IMR-90 (cell line): ENCODE data around the gene RFX1. TPM values are rescaled to one million over a fixed set of nuclear protein-coding genes. Genes with fewer than 3 reads are reported as not detected.

ENCODE experiments used
- ATAC-seq: fragments of 200-7000 bp; cut with Tn5 transposase; 2 replicates; pipeline ENCODE4 v1.9.1; 2020; ENCODE audit warnings: low read depth, mild to moderate bottlenecking, moderate library complexity
- BruUV-seq: library from RNA; stranded (reverse); fragments of 400-500 nt; replicated peaks from 2 replicates; lab custom pipeline; 2021; lab: Mats Ljungman, UMichigan
- CTCF ChIA-PET: fragments of 300-600 bp; formaldehyde crosslinking; extraction: SDS; loops from one replicate; lab custom pipeline; 2021; ENCODE audit warnings: antibody characterized with exemption; lab: Yijun Ruan, JAX
- POLR2A ChIA-PET: fragments of 300-600 bp; sonication (Branson Sonifier 250); formaldehyde crosslinking; loops from one replicate; lab custom pipeline; 2022; ENCODE audit warnings: antibody characterized with exemption; ENCODE audit not compliant: unreplicated experiment; lab: Charles Lee
- DNase-seq: peaks from one replicate; pipeline ENCODE4 v3.0.0; 2013
- H2AFZ ChIP-seq: replicated peaks from 2 replicates; pipeline ENCODE3; 2013; ENCODE audit warnings: low read length, mild to moderate bottlenecking; ENCODE audit not compliant: poor library complexity
- H2AK5ac ChIP-seq: 2 replicates; pipeline ENCODE4 v1.6.1; 2013; ENCODE audit warnings: low read depth, low read length, inconsistent platforms
- H2AK9ac ChIP-seq: replicated peaks from 2 replicates; pipeline ENCODE3; 2013; ENCODE audit warnings: mild to moderate bottlenecking, low read depth, low read length, moderate library complexity; ENCODE audit not compliant: poor library complexity
- H2BK120ac ChIP-seq: 2 replicates; pipeline ENCODE4 v1.6.1; 2013; ENCODE audit warnings: low read depth, low read length, inconsistent platforms
- H2BK15ac ChIP-seq: 3 replicates; pipeline ENCODE4 v1.6.1; 2013; ENCODE audit warnings: low read depth, low read length, inconsistent platforms
- H2BK20ac ChIP-seq: 2 replicates; pipeline ENCODE4 v1.6.1; 2013; ENCODE audit warnings: low read depth, mild to moderate bottlenecking, inconsistent platforms, low read length, moderate library complexity
- H2BK5ac ChIP-seq: 2 replicates; pipeline ENCODE4 v1.6.1; 2013; ENCODE audit warnings: mild to moderate bottlenecking, low read depth, low read length, inconsistent platforms; ENCODE audit not compliant: poor library complexity, severe bottlenecking
- H3K14ac ChIP-seq: replicated peaks from 2 replicates; pipeline ENCODE4 v1.6.1; 2013; ENCODE audit warnings: low read depth, low read length, inconsistent platforms
- H3K18ac ChIP-seq: 2 replicates; pipeline ENCODE4 v1.6.1; 2013; ENCODE audit warnings: low read depth, low read length, control low read depth
- H3K23ac ChIP-seq: 2 replicates; pipeline ENCODE4 v1.6.1; 2013; ENCODE audit warnings: low read depth, low read length, inconsistent platforms
- H3K27ac ChIP-seq: 2 replicates; pipeline ENCODE4 v1.5.1; 2013; ENCODE audit warnings: mild to moderate bottlenecking, control low read depth, low read length; ENCODE audit not compliant: insufficient read depth
- H3K27me3 ChIP-seq: 2 replicates; pipeline ENCODE4 v1.6.1; 2013; ENCODE audit warnings: low read length; ENCODE audit not compliant: control insufficient read depth, insufficient read depth
- H3K36me3 ChIP-seq: 2 replicates; pipeline ENCODE4 v1.6.1; 2013; ENCODE audit warnings: low read length, mixed read lengths; ENCODE audit not compliant: control insufficient read depth, insufficient read depth
- H3K4ac ChIP-seq: 2 replicates; pipeline ENCODE4 v1.6.1; 2013; ENCODE audit warnings: low read depth, low read length, inconsistent platforms
- H3K4me1 ChIP-seq: 2 replicates; pipeline ENCODE4 v1.6.1; 2013; ENCODE audit warnings: low read length, mixed read lengths; ENCODE audit not compliant: control insufficient read depth, insufficient read depth
- H3K4me2 ChIP-seq: 2 replicates; pipeline ENCODE4 v1.6.1; 2013; ENCODE audit warnings: low read depth, mild to moderate bottlenecking, control low read depth, low read length, moderate library complexity
- H3K4me3 ChIP-seq: 2 replicates; pipeline ENCODE4 v1.5.1; 2013; ENCODE audit warnings: low read depth, mild to moderate bottlenecking, control low read depth, low read length, moderate library complexity; ENCODE audit not compliant: insufficient read depth
- H3K56ac ChIP-seq: 2 replicates; pipeline ENCODE4 v1.6.1; 2013; ENCODE audit warnings: low read length, inconsistent platforms; ENCODE audit not compliant: insufficient read depth; ENCODE audit errors: extremely low read depth
- H3K79me1 ChIP-seq, 2 experiments: 2 replicates each; pipeline ENCODE4 v1.6.1; 2013; ENCODE audit warnings: low read length in 2 of 2, inconsistent platforms in 1 of 2, low read depth in 1 of 2
- H3K9ac ChIP-seq: 2 replicates; pipeline ENCODE4 v1.6.1; 2013; ENCODE audit warnings: low read depth, low read length, control low read depth
- H3K9me1 ChIP-seq: 2 replicates; pipeline ENCODE4 v1.6.1; 2013; ENCODE audit warnings: low read length, inconsistent platforms; ENCODE audit not compliant: insufficient read depth
- H3K9me3 ChIP-seq: 2 replicates; pipeline ENCODE4 v1.6.1; 2013; ENCODE audit warnings: low read length; ENCODE audit not compliant: control insufficient read depth, insufficient read depth
- H4K20me1 ChIP-seq: 2 replicates; pipeline ENCODE4 v1.6.1; 2013; ENCODE audit warnings: low read length, inconsistent platforms; ENCODE audit not compliant: insufficient read depth
- H4K5ac ChIP-seq: 2 replicates; pipeline ENCODE4 v1.6.1; 2013; ENCODE audit warnings: mild to moderate bottlenecking, low read depth, low read length, control low read depth
- H4K8ac ChIP-seq, 2 experiments: 2 replicates each; pipeline ENCODE4 v1.6.1; 2013; ENCODE audit warnings: low read depth in 2 of 2, low read length in 2 of 2, control low read depth in 1 of 2, inconsistent platforms in 1 of 2
- H4K91ac ChIP-seq: 2 replicates; pipeline ENCODE4 v1.6.1; 2013; ENCODE audit warnings: low read depth, low read length, inconsistent platforms; ENCODE audit not compliant: insufficient read depth
- BHLHE40 ChIP-seq: fragments of 150-350 bp; IDR thresholded peaks from 2 replicates; pipeline ENCODE4 v1.6.1; 2016; ENCODE audit warnings: mild to moderate bottlenecking, low read depth, low read length
- CEBPB ChIP-seq: IDR thresholded peaks from 2 replicates; pipeline ENCODE4 v1.6.1; 2012; ENCODE audit warnings: low read depth, low read length, improper control_type of control experiment
- CHD1 ChIP-seq: IDR thresholded peaks from 2 replicates; pipeline ENCODE4 v1.6.1; 2012; ENCODE audit warnings: low read depth, low read length, improper control_type of control experiment
- CTCF ChIP-seq: conservative IDR thresholded peaks from 2 replicates; pipeline ENCODE4 v1.5.1; 2012; ENCODE audit warnings: mild to moderate bottlenecking, low read depth, low read length, improper control_type of control experiment
- ELK1 ChIP-seq: fragments of 150-350 bp; IDR thresholded peaks from 2 replicates; pipeline ENCODE4 v1.6.1; 2016; ENCODE audit warnings: low read depth, mild to moderate bottlenecking, low read length, moderate library complexity, borderline replicate concordance
- MAFK ChIP-seq: IDR thresholded peaks from 2 replicates; pipeline ENCODE4 v1.6.1; 2012; ENCODE audit warnings: low read depth, low read length, improper control_type of control experiment
- NFE2L2 ChIP-seq: fragments of 150-350 bp; IDR thresholded peaks from 2 replicates; pipeline ENCODE4 v1.6.1; 2016; ENCODE audit warnings: low read depth, mild to moderate bottlenecking, low read length
- RAD21 ChIP-seq: IDR thresholded peaks from 2 replicates; pipeline ENCODE4 v1.6.1; 2012; ENCODE audit warnings: low read length, improper control_type of control experiment
- RFX5 ChIP-seq: IDR thresholded peaks from 2 replicates; pipeline ENCODE4 v1.8.0; 2012; ENCODE audit warnings: low read depth, mild to moderate bottlenecking, low read length, moderate library complexity
- SMC3 ChIP-seq: fragments of 150-350 bp; IDR thresholded peaks from 2 replicates; pipeline ENCODE4 v1.6.1; 2016; ENCODE audit warnings: low read depth, mild to moderate bottlenecking, antibody characterized with exemption, low read length, moderate library complexity
- USF2 ChIP-seq: fragments of 150-350 bp; IDR thresholded peaks from 2 replicates; pipeline ENCODE4 v1.6.1; 2017; ENCODE audit warnings: mild to moderate bottlenecking, antibody characterized with exemption, low read length, low read depth
- WGBS, 2 experiments: methylation state at CpG; one replicate each; pipeline versions ENCODE4 v1.1.5 to v1.1.7; 2013; ENCODE audit warnings: missing lambda C conversion rate in 2 of 2; ENCODE audit not compliant: insufficient read length in 1 of 2; ENCODE audit errors: extremely low coverage in 2 of 2; 5-methylcytosine and 5-hydroxymethylcytosine counted together
- dilution Hi-C: fragments of 300-500 bp; cut with HindIII; formaldehyde crosslinking; loops from one replicate; pipeline ENCODE4 v1.14.3; 2018; ENCODE audit warnings: low sequenced_read_pairs; ENCODE audit not compliant: unreplicated experiment
- in situ Hi-C: fragments of 300-500 bp; cut with MboI; formaldehyde crosslinking; loops from 3 replicates; pipeline ENCODE4 v1.14.3; 2019; ENCODE audit warnings: low sequenced_read_pairs, inconsistent platforms, mixed read lengths
- intact Hi-C: fragments of 100-400 bp; cut with micrococcal nuclease; formaldehyde crosslinking; loops from 2 replicates; pipeline ENCODE4 v1.10.0; 2022
- polyA plus RNA-seq, 3 experiments: library from polyadenylated mRNA; depleted of rRNA; stranded (reverse); fragments of >200 nt; gene quantifications; 2 replicates each; pipeline ENCODE4 v1.2.3, GENCODE V29; 2012; ENCODE audit warnings: low replicate concordance in 1 of 3
- total RNA-seq: library from RNA; depleted of rRNA; stranded (reverse); fragments of >200 nt; gene quantifications from 2 replicates; pipeline ENCODE4 v1.2.3, GENCODE V29; 2012

Gene RFX1
- total and polyA plus RNA-seq, 2 of the 4 experiments (the other 2 are of a cell fraction) = 0.36 to 3.1 TPM

DNA sequence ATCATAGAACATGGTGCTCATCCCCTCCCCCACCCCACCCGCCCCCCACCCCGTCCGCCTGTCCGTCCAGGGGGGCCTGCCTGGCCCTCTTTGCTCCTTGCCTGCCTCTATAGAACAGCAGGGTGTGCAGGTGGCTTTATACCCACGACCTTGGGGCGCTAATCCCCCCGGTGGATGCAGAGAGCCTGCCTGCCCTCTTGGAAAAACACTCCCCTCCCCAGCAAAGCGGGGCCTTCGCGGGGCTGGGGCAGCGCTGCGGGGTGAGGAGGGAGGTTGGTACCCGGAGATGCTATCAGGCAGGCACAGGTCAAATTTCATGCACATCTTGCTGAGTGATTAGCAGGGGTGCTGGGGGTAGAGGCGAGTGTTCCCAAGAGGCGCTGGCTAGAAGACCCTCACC, 21.9 kb downstream of the RFX1 start:
- CTCF ChIA-PET = no interaction called here
- BruUV-seq = no TSS peak

More for the DNA sequence above, 21.9 kb downstream of the RFX1 start:
- Histone ChIP-seq H3K14ac (no peak overlapping the region), H4K5ac (no peak overlapping the region), H3K4me3 (no peak overlapping the region), H2AFZ (no peak overlapping the region), H3K79me1 (peaks cover 0 to 23% of the 10 kb centered on the region in 2 experiments; a peak in 1 of 4 replicates), H2AK9ac (no peak overlapping the region), H3K27ac (no peak overlapping the region), H3K4ac (no peak overlapping the region), H2BK5ac (no peak overlapping the region), H4K8ac (no peak overlapping the region), H3K9ac (no peak overlapping the region), H2BK20ac (no peak overlapping the region), H3K56ac (no peak overlapping the region), H3K36me3 (peaks cover 11% of the 10 kb centered on the region; the same call in 1 of the 2 replicates), H3K23ac (no peak overlapping the region), H3K4me1 (peaks cover 10% of the 10 kb centered on the region), H3K4me2 (no peak overlapping the region), H3K27me3 (no peaks in the 10 kb centered on the region), H4K20me1 (no peaks in the 10 kb centered on the region), H2BK120ac (no peak overlapping the region), H3K9me1 (peaks cover 11% of the 10 kb centered on the region), H3K9me3 (no peaks in the 10 kb centered on the region), H2AK5ac (no peak overlapping the region), H4K91ac (no peak overlapping the region), H2BK15ac (no peak overlapping the region), H3K18ac (no peak overlapping the region)
- dilution Hi-C loops (no loop called here), intact Hi-C loops (no loop called here), in situ Hi-C loops (no loop called here)
- DNase-seq (no peak), ATAC-seq (no peak)
- WGBS, 2 experiments = no CpG with 5 or more reads among the region's 15 CpGs
- TF ChIP-seq NFE2L2 (no peak), USF2 (no peak), BHLHE40 (no peak), CTCF (no peak), CEBPB (no peak), SMC3 (no peak), ELK1 (no peak), CHD1 (no peak), RFX5 (no peak), RAD21 (no peak), MAFK (no peak)
- POLR2A ChIA-PET = no interaction called here
